HepG2 (cell line): ENCODE data around the gene OGFOD3. TPM values are rescaled to one million over a fixed set of nuclear protein-coding genes. Genes with fewer than 3 reads are reported as not detected.

Experiments
- ATAC-seq: fragments of 200-7000 bp; cut with Tn5 transposase; 3 replicates; pipeline ENCODE4 v1.9.1; 2020; ENCODE audit warnings: mild to moderate bottlenecking, moderate library complexity
- BruUV-seq: library from RNA; stranded (reverse); fragments of 400-500 nt; replicated peaks from 2 replicates; lab custom pipeline; 2021; lab: Mats Ljungman, UMichigan
- CTCF ChIA-PET: fragments of 300-600 bp; formaldehyde crosslinking; extraction: SDS; loops from one replicate; lab custom pipeline; 2021; ENCODE audit warnings: low total read pairs, inconsistent platforms, low intra/inter-chr PET ratio; lab: Yijun Ruan, JAX
- POLR2A ChIA-PET: fragments of 350-600 bp; sonication (Branson Sonifier 250); formaldehyde crosslinking; loops from one replicate; lab custom pipeline; 2020; ENCODE audit warnings: antibody characterized with exemption, inconsistent platforms; lab: Yijun Ruan, JAX
- DNase-seq: peaks from one replicate; pipeline ENCODE4 v3.0.0-alpha.2; 2015; ENCODE audit warnings: low spot score
- FAIRE-seq: peaks from 3 replicates; lab custom pipeline; 2011; peaks lifted over from hg19 to GRCh38; lab: Jason Lieb, UNC
- H2AFZ ChIP-seq: one replicate; pipeline ENCODE4 v1.6.1; 2011; ENCODE audit warnings: low read length, inconsistent platforms
- H3K27ac ChIP-seq: fragments of 300-600 bp; 3 replicates; pipeline ENCODE4 v1.8.0; 2011; ENCODE audit warnings: mixed run types, mild to moderate bottlenecking, mixed read lengths, low read length, inconsistent platforms; ENCODE audit not compliant: insufficient read depth; ENCODE audit errors: extremely low read length
- H3K27me3 ChIP-seq, 2 experiments: fragments of 200-600 bp in 1 of 2; 2 replicates in 1 of 2; 3 replicates in 1 of 2; pipeline versions ENCODE4 v1.6.0 to v1.8.0; 2011; ENCODE audit warnings: low read length in 2 of 2, mild to moderate bottlenecking in 2 of 2, moderate library complexity in 2 of 2, inconsistent platforms in 1 of 2; ENCODE audit not compliant: insufficient read depth in 2 of 2, control insufficient read depth in 1 of 2
- H3K36me3 ChIP-seq, 2 experiments: fragments of 200-600 bp in 1 of 2; replicated peaks in 1 of 2; 2 replicates in 1 of 2; 3 replicates in 1 of 2; pipeline versions ENCODE4 v1.5.1 to v1.8.0; 2011; ENCODE audit warnings: low read length in 2 of 2, inconsistent platforms in 1 of 2; ENCODE audit not compliant: insufficient read depth in 2 of 2, control insufficient read depth in 1 of 2
- H3K4me1 ChIP-seq: 2 replicates; pipeline ENCODE4 v1.5.1; 2012; ENCODE audit warnings: low read length, inconsistent platforms; ENCODE audit not compliant: insufficient read depth
- H3K4me2 ChIP-seq: 2 replicates; pipeline ENCODE4 v1.6.0; 2011; ENCODE audit warnings: low read depth, low read length, inconsistent platforms
- H3K4me3 ChIP-seq, 3 experiments: fragments of 200-600 bp in 1 of 3; sonication (generic), shearing (Covaris generic) in 1 of 3; replicated peaks in 1 of 3; 2 replicates each; pipeline ENCODE4 v1.5.1; 2011 to 2016; ENCODE audit warnings: low read length in 3 of 3, inconsistent platforms in 2 of 3, low read depth in 2 of 3, mild to moderate bottlenecking in 2 of 3, control low read depth in 1 of 3, mixed read lengths in 1 of 3; ENCODE audit not compliant: insufficient read depth in 1 of 3
- H3K79me2 ChIP-seq: one replicate; pipeline ENCODE4 v1.6.1; 2011; ENCODE audit warnings: low read length, inconsistent platforms; ENCODE audit not compliant: insufficient read depth
- H3K9ac ChIP-seq: 2 replicates; pipeline ENCODE4 v1.6.0; 2011; ENCODE audit warnings: mild to moderate bottlenecking, low read depth, low read length, inconsistent platforms; ENCODE audit not compliant: insufficient read depth
- H3K9me3 ChIP-seq: 2 replicates; pipeline ENCODE4 v1.5.1; 2012; ENCODE audit warnings: mild to moderate bottlenecking, low read length
- H4K20me1 ChIP-seq: 2 replicates; pipeline ENCODE4 v1.6.0; 2011; ENCODE audit warnings: inconsistent platforms, mild to moderate bottlenecking, low read length, moderate library complexity; ENCODE audit not compliant: insufficient read depth
- CTCF ChIP-seq: sonication (generic); formaldehyde crosslinking; IDR thresholded peaks from 2 replicates; pipeline ENCODE4 v1.5.0; 2020; ENCODE audit warnings: mild to moderate bottlenecking, missing genetic modification reagents, moderate library complexity
- HNRNPLL ChIP-seq: fragments of 200-400 bp; formaldehyde crosslinking; IDR thresholded peaks from 2 replicates; pipeline ENCODE4 v1.6.1; 2017; ENCODE audit warnings: mild to moderate bottlenecking, low read depth, low read length; ENCODE audit not compliant: poor library complexity, severe bottlenecking
- HOMEZ ChIP-seq: IDR thresholded peaks from 2 replicates; pipeline ENCODE4 v1.6.1; 2016; ENCODE audit warnings: low read depth
- KMT2B ChIP-seq: IDR thresholded peaks from 2 replicates; pipeline ENCODE4 v1.6.1; 2016; ENCODE audit warnings: missing genetic modification reagents, missing compliant biosample characterization
- MAFK ChIP-seq, 2 experiments: IDR thresholded peaks in 1 of 2; conservative IDR thresholded peaks in 1 of 2; 2 replicates each; pipeline ENCODE4 v1.6.1; 2011; ENCODE audit warnings: improper control_type of control experiment in 2 of 2, low read length in 2 of 2
- MED13 ChIP-seq: sonication (generic); formaldehyde crosslinking; IDR thresholded peaks from 2 replicates; pipeline ENCODE4 v1.5.0; 2020; ENCODE audit warnings: missing genetic modification reagents
- SRSF9 ChIP-seq: fragments of 200-400 bp; formaldehyde crosslinking; IDR thresholded peaks from 2 replicates; pipeline ENCODE4 v1.6.1; 2018; ENCODE audit warnings: borderline replicate concordance, mild to moderate bottlenecking, low read depth, low read length; ENCODE audit not compliant: insufficient read depth, poor library complexity, severe bottlenecking
- USF2 ChIP-seq, 2 experiments: sonication (generic) in 1 of 2; formaldehyde crosslinking in 1 of 2; IDR thresholded peaks; 2 replicates each; pipeline versions ENCODE4 v1.5.1 to v1.6.1; 2011 to 2020; ENCODE audit warnings: borderline replicate concordance in 1 of 2, low read depth in 1 of 2, low read length in 1 of 2, mild to moderate bottlenecking in 1 of 2, missing genetic modification reagents in 1 of 2, moderate library complexity in 1 of 2
- ZFP90 ChIP-seq: sonication (generic); formaldehyde crosslinking; IDR thresholded peaks from 2 replicates; pipeline ENCODE4 v1.8.0; 2022; ENCODE audit warnings: missing genetic modification reagents, mild to moderate bottlenecking, inconsistent platforms, borderline replicate concordance
- ZNF451 ChIP-seq: sonication (generic); formaldehyde crosslinking; IDR thresholded peaks from 2 replicates; pipeline ENCODE4 v1.5.0; 2020; ENCODE audit warnings: mild to moderate bottlenecking, missing genetic modification reagents
- ZNF703 ChIP-seq: sonication (generic); formaldehyde crosslinking; IDR thresholded peaks from 2 replicates; pipeline ENCODE4 v1.5.1; 2020; ENCODE audit warnings: missing genetic modification reagents, mild to moderate bottlenecking, moderate library complexity, borderline replicate concordance
- ZNF850 ChIP-seq: sonication (generic); formaldehyde crosslinking; conservative IDR thresholded peaks from 2 replicates; pipeline ENCODE4 v1.9.0; 2021; ENCODE audit warnings: mild to moderate bottlenecking, missing genetic modification reagents
- ZNF878 ChIP-seq: sonication (generic); formaldehyde crosslinking; IDR thresholded peaks from 2 replicates; pipeline ENCODE4 v1.8.1; 2023; ENCODE audit warnings: mild to moderate bottlenecking, missing genetic modification reagents, moderate library complexity
- WGBS: methylation state at CpG from one replicate; pipeline ENCODE4 v1.1.6; 2017; ENCODE audit warnings: low lambda C conversion rate; 5-methylcytosine and 5-hydroxymethylcytosine counted together
- in situ Hi-C: cut with HindIII; loops from 2 replicates; pipeline ENCODE4 v1.10.0; 2017; ENCODE audit warnings: low pct_unique_long_range_greater_than_20kb; ENCODE audit not compliant: extremely low pct_ligation_motif_present
- intact Hi-C: fragments of 100-400 bp; cut with micrococcal nuclease; formaldehyde crosslinking; loops from one replicate; pipeline ENCODE4 v1.10.0; 2022; ENCODE audit not compliant: unreplicated experiment
- polyA plus RNA-seq, 8 experiments: library from polyadenylated mRNA; depleted of rRNA in 3 of 8; stranded (reverse) in 7 of 8; unstranded in 1 of 8; fragments of >200 nt; fragmentation: Illumina TruSeq in 4 of 8; extraction: Trizol in 4 of 8; gene quantifications; 2 replicates each; pipeline versions ENCODE4 v1.2.1 to v1.2.3, GENCODE V29; 2011 to 2016; ENCODE audit warnings: low read depth in 4 of 8, missing spikeins in 1 of 8, mixed read lengths in 1 of 8; ENCODE audit not compliant: insufficient read depth in 1 of 8
- total RNA-seq, 5 experiments: library from RNA; depleted of rRNA; stranded (reverse); fragments of >200 nt; fragmentation: Illumina TruSeq; extraction: Trizol; gene quantifications; 2 replicates each; pipeline ENCODE4 v1.2.3, GENCODE V29; 2016; ENCODE audit warnings: low read depth in 1 of 5

OGFOD3 gene
- total and polyA plus RNA-seq, 2 of the 13 experiments (the other 11 are each of a cell fraction or from before 2014, with no cell fraction given), result 40.0 to 42.1 TPM

- in situ Hi-C loops (no loop called here), intact Hi-C loops (no loop called here)
- no peaks in the 10 kb centered on the region for H3K9me3 ChIP-seq
- H3K4me1 ChIP-seq, result peaks cover 77% of the 10 kb centered on the region
- peaks cover 2 to 11% of the 10 kb centered on the region in 2 experiments; a peak in 3 of 5 replicates for H3K27me3 ChIP-seq
- H3K4me2 ChIP-seq, result peak overlapping the region; percentile 42; the same call in 1 of the 2 replicates
- no peaks in the 10 kb centered on the region for H3K79me2 ChIP-seq
- 0 out of 2 replicates have a peak overlapping the region, but pooled peaks have one; percentile 7 for H3K9ac ChIP-seq
- H4K20me1 ChIP-seq, result no peaks in the 10 kb centered on the region
- ATAC-seq (0 out of 3 replicates have a peak, but pooled peaks have one; percentile 4), DNase-seq (no peak), FAIRE-seq (no peak)
- H3K36me3 ChIP-seq, result no peaks in the 10 kb centered on the region
- ChIA-PET POLR2A (interaction anchor here (0.5 to 1.5 kb wide), 4 partner anchors 10 to 183 kb away, joined by 3 to 7 read pairs (median 3); no protein-coding TSS in a partner anchor), CTCF (no interaction called here)
- H3K4me3 ChIP-seq, result no peak overlapping the region
- no peak overlapping the region for H2AFZ ChIP-seq
- H3K27ac ChIP-seq, result no peak overlapping the region
- WGBS, result 50% methylated on average over 12 of the region's 37 CpGs
- BruUV-seq, result no TSS peak
- TF ChIP-seq ZNF878 (CRISPR knock-in tag), result no peak
- TF ChIP-seq HNRNPLL, result peak; percentile 11
- TF ChIP-seq MAFK (conservative IDR thresholded peaks at IDR 0.05 in 1 of 2, IDR thresholded peaks at IDR 0.05 in 1 of 2; ENCODE audit: low read length in 2 of 2), result no peak
- TF ChIP-seq CTCF (CRISPR knock-in tag), result no peak
- TF ChIP-seq MED13, result no peak
- TF ChIP-seq ZNF451 (CRISPR knock-in tag), result 0 out of 2 replicates have a peak, but pooled peaks have one; percentile 27
- no peak for TF ChIP-seq ZNF850 (CRISPR knock-in tag)
- TF ChIP-seq SRSF9, result no peak
- no peak for TF ChIP-seq KMT2B (CRISPR knock-in tag)
- peak; percentile 59 for TF ChIP-seq USF2 (IDR thresholded peaks at IDR 0.05; ENCODE audit: low read depth, low read length)
- TF ChIP-seq USF2 (CRISPR knock-in tag; IDR thresholded peaks at IDR 0.05; ENCODE audit: borderline replicate concordance), result no peak
- no peak for TF ChIP-seq HOMEZ (CRISPR knock-in tag)
- no peak for TF ChIP-seq ZNF703 (CRISPR knock-in tag)
- TF ChIP-seq ZFP90, result no peak
These were observed 44.4 kb downstream of the OGFOD3 start for GRCh38 chr17:82373731-82374625.
